NT2/D1 (cell line): Measurements from ENCODE around the gene GALNT9.

ENCODE experiments used
- SUZ12 ChIP-seq: IDR thresholded peaks from 2 replicates; pipeline ENCODE4 v1.6.1; 2011; ENCODE audit not compliant: insufficient read length, insufficient read depth; ENCODE audit errors: extremely low read depth
- YY1 ChIP-seq: IDR thresholded peaks from 2 replicates; pipeline ENCODE4 v1.6.1; 2011; ENCODE audit not compliant: insufficient read length, insufficient read depth
- ZNF274 ChIP-seq: IDR thresholded peaks from 2 replicates; pipeline ENCODE4 v1.6.1; 2011; ENCODE audit warnings: mild to moderate bottlenecking, low read depth, low read length

GRCh38 chr12:132270969-132271754 lies 58.2 kb downstream of the GALNT9 start:
- no peak for TF ChIP-seq ZNF274
- no peak for TF ChIP-seq SUZ12
- no peak for TF ChIP-seq YY1
